ENCODE results near the gene HIP1.
"Not testable (repeated sequence)": the region's sequence is repeated elsewhere in the genome, so short reads cannot be mapped to it uniquely, and the experiment has no call there.

Gene HIP1

DNA sequence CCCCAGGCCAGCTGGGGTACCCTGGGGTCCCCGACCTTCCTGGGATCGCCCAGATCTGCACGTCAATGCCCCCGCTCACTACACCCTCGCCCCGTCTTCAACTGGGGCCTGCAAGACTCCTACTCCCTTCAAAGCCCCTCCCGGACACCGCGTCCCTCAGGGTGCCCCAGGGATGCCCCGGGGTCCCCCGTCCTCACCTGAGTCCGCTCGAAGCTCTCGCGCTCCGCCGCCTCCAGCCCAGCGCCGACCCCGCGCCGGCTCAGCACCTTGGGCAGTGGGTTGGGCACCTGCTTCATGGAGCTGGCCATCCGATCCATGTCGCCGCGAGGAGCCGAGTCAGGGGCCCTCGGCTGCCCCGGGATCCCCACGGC lies at the start of gene HIP1:
TSS of gene HIP1 (minus strand) at position 338 of the 371 bp plus-strand sequence. CDS start at position 317, 21 bp downstream.
- Histone ChIP-seq H3K4me1 (ENCODE audit: control insufficient read depth, low read length) (peaks cover 43% of the 10 kb centered on the region), H3K79me2 (ENCODE audit: control insufficient read depth, low read length) (no peaks in the 10 kb centered on the region), H3K36me3 (ENCODE audit: control insufficient read depth, low read length) (no peaks in the 10 kb centered on the region), H3F3A (ENCODE audit: control insufficient read depth, insufficient read depth) (peaks cover 24% of the 10 kb centered on the region), H3K9me3 (ENCODE audit: control insufficient read depth, insufficient read depth, low read length) (no peaks in the 10 kb centered on the region), H3K4me3 (ENCODE audit: low read length) (peak within 1 kb of the TSS; percentile 94), H3K27ac (ENCODE audit: low read depth, low read length) (peak within 1 kb of the TSS; percentile 73), H3K27me3 (ENCODE audit: control insufficient read depth, low read length) (peaks cover 8% of the 10 kb centered on the region), H4K20me1 (ENCODE audit: control insufficient read depth, insufficient read depth, low read depth, low read length) (no peaks in the 10 kb centered on the region), H3K4me2 (ENCODE audit: low read length) (peak within 1 kb of the TSS; percentile 96), H3K9me2 (replicated peaks; ENCODE audit: control insufficient read depth, low read length) (no peaks in the 10 kb centered on the region)
- no peak for TF ChIP-seq EZH2phosphoT487 (IDR thresholded peaks at IDR 0.05; ENCODE audit: borderline replicate concordance, low read length)
- TF ChIP-seq, protein P1, sequence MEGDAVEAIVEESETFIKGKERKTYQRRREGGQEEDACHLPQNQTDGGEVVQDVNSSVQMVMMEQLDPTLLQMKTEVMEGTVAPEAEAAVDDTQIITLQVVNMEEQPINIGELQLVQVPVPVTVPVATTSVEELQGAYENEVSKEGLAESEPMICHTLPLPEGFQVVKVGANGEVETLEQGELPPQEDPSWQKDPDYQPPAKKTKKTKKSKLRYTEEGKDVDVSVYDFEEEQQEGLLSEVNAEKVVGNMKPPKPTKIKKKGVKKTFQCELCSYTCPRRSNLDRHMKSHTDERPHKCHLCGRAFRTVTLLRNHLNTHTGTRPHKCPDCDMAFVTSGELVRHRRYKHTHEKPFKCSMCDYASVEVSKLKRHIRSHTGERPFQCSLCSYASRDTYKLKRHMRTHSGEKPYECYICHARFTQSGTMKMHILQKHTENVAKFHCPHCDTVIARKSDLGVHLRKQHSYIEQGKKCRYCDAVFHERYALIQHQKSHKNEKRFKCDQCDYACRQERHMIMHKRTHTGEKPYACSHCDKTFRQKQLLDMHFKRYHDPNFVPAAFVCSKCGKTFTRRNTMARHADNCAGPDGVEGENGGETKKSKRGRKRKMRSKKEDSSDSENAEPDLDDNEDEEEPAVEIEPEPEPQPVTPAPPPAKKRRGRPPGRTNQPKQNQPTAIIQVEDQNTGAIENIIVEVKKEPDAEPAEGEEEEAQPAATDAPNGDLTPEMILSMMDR (IDR thresholded peaks at IDR 0.05; ENCODE audit: low read depth, low read length, poor library complexity, severe bottlenecking), result no peak

DNA sequence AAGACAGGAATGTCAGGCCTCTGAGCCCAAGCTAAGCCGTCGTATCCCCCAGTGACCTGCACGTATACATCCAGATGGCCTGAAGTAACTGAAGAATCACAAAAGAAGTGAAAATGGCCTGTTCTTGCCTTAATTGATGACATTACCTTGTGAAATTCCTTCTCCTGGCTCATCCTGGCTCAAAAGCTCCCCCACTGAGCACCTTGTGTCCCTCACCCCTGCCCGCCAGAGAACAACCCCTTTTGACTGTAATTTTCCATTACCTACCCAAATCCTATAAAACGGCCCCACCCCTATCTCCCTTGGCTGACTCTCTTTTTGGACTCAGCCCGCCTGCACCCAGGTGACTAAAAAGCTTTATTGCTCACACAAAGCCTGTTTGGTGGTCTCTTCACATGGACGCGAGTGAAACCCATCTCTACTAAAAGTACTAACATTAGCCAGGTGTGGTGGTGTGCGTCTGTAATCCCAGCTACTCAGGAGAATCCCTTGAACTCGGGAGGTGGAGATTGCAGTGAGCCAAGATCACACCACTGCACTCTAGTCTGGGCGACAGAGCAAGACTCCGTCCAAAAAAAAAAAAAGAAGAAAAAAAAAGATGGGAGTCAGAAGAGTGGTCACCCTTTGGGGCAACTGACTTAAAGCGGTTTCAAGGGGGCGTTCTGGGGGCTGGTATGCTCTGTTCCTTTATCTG lies 49.6 kb upstream of the HIP1 start:
- H3K27ac ChIP-seq (ENCODE audit: low read depth, low read length); H3K4me1 ChIP-seq (ENCODE audit: control insufficient read depth, low read length); H3K79me2 ChIP-seq (ENCODE audit: control insufficient read depth, low read length); H3K36me3 ChIP-seq (ENCODE audit: control insufficient read depth, low read length); H3K27me3 ChIP-seq (ENCODE audit: control insufficient read depth, low read length); H4K20me1 ChIP-seq (ENCODE audit: control insufficient read depth, insufficient read depth, low read depth, low read length); H3K9me3 ChIP-seq (ENCODE audit: control insufficient read depth, insufficient read depth, low read length); H3F3A ChIP-seq (ENCODE audit: control insufficient read depth, insufficient read depth); H3K9me2 ChIP-seq (replicated peaks; ENCODE audit: control insufficient read depth, low read length); H3K4me2 ChIP-seq (ENCODE audit: low read length); H3K4me3 ChIP-seq (ENCODE audit: low read length): not testable (repeated sequence)

DNA sequence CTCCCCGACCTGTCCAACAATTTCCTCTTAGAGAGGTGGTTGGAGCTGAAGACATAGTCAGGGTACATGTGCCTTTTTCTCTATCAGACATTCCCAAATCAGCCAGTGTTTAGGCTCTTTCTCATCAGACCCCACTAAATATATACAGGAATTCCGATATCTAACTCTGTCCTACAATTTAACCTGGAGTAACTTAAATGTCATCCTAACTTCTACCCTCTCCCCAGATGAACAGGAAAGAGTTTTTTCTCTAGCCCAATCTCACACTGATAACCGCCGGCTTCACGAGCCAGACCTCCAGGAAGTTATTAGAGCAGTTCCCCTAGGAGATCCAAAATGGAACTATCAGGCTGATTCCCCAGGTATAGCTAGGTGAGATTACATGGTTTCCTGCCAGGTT lies 44.3 kb upstream of the HIP1 start:
- H3K36me3 ChIP-seq (ENCODE audit: control insufficient read depth, low read length); H3K4me1 ChIP-seq (ENCODE audit: control insufficient read depth, low read length); H3K9me2 ChIP-seq (replicated peaks; ENCODE audit: control insufficient read depth, low read length); H3F3A ChIP-seq (ENCODE audit: control insufficient read depth, insufficient read depth); H3K27ac ChIP-seq (ENCODE audit: low read depth, low read length); H3K79me2 ChIP-seq (ENCODE audit: control insufficient read depth, low read length); H3K4me3 ChIP-seq (ENCODE audit: low read length); H3K4me2 ChIP-seq (ENCODE audit: low read length); H4K20me1 ChIP-seq (ENCODE audit: control insufficient read depth, insufficient read depth, low read depth, low read length); H3K27me3 ChIP-seq (ENCODE audit: control insufficient read depth, low read length); H3K9me3 ChIP-seq (ENCODE audit: control insufficient read depth, insufficient read depth, low read length): not testable (repeated sequence)

DNA sequence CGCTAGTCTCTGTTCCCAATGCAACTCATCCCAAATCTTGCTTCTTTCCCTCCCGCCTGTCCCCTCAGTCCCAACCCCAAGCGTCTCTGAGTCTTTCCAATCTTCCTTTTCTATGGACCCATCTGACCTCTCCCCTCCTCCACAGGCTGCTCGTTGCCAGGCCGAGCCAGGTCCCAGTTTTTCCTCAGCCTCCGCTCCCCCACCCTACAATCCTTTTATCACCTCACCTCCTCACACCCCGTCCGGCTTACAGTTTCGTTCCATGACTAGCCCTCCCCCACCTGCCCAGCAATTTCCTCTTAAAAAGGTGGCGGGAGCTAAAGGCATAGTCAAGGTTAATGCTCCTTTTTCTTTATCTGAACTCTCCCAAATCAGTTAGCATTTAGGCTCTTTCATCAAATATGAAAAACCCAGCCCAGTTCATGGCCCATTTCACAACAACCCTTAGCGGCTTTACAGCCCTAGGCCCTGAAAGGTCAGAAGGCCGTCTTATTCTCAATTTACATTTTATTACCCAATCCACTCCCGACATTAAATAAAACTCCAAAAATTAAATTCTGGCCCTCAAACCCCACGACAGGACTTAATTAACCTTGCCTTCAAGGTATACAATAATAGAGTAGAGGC lies 42.0 kb upstream of the HIP1 start:
- not testable (repeated sequence) for H3K9me3 ChIP-seq (ENCODE audit: control insufficient read depth, insufficient read depth, low read length); H4K20me1 ChIP-seq (ENCODE audit: control insufficient read depth, insufficient read depth, low read depth, low read length); H3K9me2 ChIP-seq (replicated peaks; ENCODE audit: control insufficient read depth, low read length); H3K4me1 ChIP-seq (ENCODE audit: control insufficient read depth, low read length); H3K4me2 ChIP-seq (ENCODE audit: low read length); H3K36me3 ChIP-seq (ENCODE audit: control insufficient read depth, low read length); H3K27ac ChIP-seq (ENCODE audit: low read depth, low read length); H3F3A ChIP-seq (ENCODE audit: control insufficient read depth, insufficient read depth); H3K79me2 ChIP-seq (ENCODE audit: control insufficient read depth, low read length); H3K4me3 ChIP-seq (ENCODE audit: low read length)
- peaks cover 18% of the 10 kb centered on the region for H3K27me3 ChIP-seq (ENCODE audit: control insufficient read depth, low read length)

DNA sequence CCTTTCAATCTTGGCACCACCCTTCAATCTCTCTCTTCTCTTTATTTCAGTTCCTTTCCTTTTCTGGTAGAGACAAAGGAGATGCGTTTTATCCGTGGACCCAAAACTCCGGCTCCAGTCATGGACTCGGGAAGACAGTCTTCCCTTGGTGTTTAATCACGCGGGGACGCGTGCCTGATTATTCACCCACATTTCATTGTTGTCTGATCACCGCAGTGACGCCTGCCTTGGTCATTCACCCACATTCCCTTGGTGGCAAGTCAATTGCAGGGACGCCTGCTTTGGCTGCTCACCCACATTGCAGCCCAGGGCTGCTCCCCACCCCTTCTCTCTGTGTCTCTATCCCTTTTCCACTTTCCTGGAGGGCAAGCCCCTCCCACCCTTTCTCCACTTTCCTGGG lies 40.8 kb upstream of the HIP1 start:
- not testable (repeated sequence) for H3K4me2 ChIP-seq (ENCODE audit: low read length); H3K27ac ChIP-seq (ENCODE audit: low read depth, low read length); H3K4me3 ChIP-seq (ENCODE audit: low read length)

DNA sequence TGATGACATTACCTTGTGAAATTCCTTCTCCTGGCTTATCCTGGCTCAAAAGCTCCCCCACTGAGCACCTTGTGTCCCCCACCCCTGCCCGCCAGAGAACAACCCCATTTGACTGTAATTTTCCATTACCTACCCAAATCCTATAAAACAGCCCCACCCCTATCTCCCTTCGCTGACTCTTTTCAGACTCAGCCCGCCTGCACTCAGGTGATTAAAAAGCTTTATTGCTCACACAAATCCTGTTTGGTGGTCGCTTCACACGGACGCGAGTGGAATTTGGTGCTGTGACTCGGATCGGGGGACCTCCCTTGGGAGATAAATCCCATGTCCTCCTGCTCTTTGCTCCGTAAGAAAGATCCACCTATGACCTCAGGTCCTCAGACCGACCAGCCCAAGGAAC lies 40.3 kb upstream of the HIP1 start:
- peaks cover 18% of the 10 kb centered on the region for H3K27me3 ChIP-seq (ENCODE audit: control insufficient read depth, low read length)
- H3K36me3 ChIP-seq (ENCODE audit: control insufficient read depth, low read length); H3K9me3 ChIP-seq (ENCODE audit: control insufficient read depth, insufficient read depth, low read length); H3K4me3 ChIP-seq (ENCODE audit: low read length); H3K79me2 ChIP-seq (ENCODE audit: control insufficient read depth, low read length); H3K4me1 ChIP-seq (ENCODE audit: control insufficient read depth, low read length); H3F3A ChIP-seq (ENCODE audit: control insufficient read depth, insufficient read depth); H4K20me1 ChIP-seq (ENCODE audit: control insufficient read depth, insufficient read depth, low read depth, low read length); H3K4me2 ChIP-seq (ENCODE audit: low read length); H3K27ac ChIP-seq (ENCODE audit: low read depth, low read length); H3K9me2 ChIP-seq (replicated peaks; ENCODE audit: control insufficient read depth, low read length): not testable (repeated sequence)

More for the DNA sequence above, 40.8 kb upstream of the HIP1 start:
- H3K79me2 ChIP-seq (ENCODE audit: control insufficient read depth, low read length); H3F3A ChIP-seq (ENCODE audit: control insufficient read depth, insufficient read depth); H3K9me2 ChIP-seq (replicated peaks; ENCODE audit: control insufficient read depth, low read length); H3K9me3 ChIP-seq (ENCODE audit: control insufficient read depth, insufficient read depth, low read length); H3K36me3 ChIP-seq (ENCODE audit: control insufficient read depth, low read length); H4K20me1 ChIP-seq (ENCODE audit: control insufficient read depth, insufficient read depth, low read depth, low read length); H3K4me1 ChIP-seq (ENCODE audit: control insufficient read depth, low read length): not testable (repeated sequence)
- H3K27me3 ChIP-seq (ENCODE audit: control insufficient read depth, low read length), result peaks cover 18% of the 10 kb centered on the region
